Activated CD8-positive, alpha-beta T cell treated with anti-CD3 and anti-CD28 coated beads, Interleukin-2, amount 10 ng/mL, durations not matched to agents 7 days and 5 days (primary cell): Measurements from ENCODE around the gene CFAP298. TPM values are rescaled to one million over a fixed set of nuclear protein-coding genes. Genes with fewer than 3 reads are reported as not detected.

Experiments
- ATAC-seq: fragments of 150-1000 bp; cut with Tn5 transposase; one replicate; pipeline ENCODE4 v1.10.0; 2021; ENCODE audit warnings: moderate library complexity
- CTCF ChIA-PET: fragments of 350-600 bp; sonication (Branson Sonifier 250); formaldehyde crosslinking; loops from one replicate; lab custom pipeline; 2021; ENCODE audit warnings: antibody characterized with exemption; lab: Charles Lee
- POLR2A ChIA-PET: fragments of 350-600 bp; sonication (Branson Sonifier 250); formaldehyde crosslinking; loops from one replicate; lab custom pipeline; 2021; ENCODE audit warnings: antibody characterized with exemption; lab: Charles Lee
- DNase-seq: peaks from one replicate; pipeline ENCODE4 v3.0.0-alpha.2; 2020
- H3K27ac Mint-ChIP-seq: one replicate; pipeline ENCODE4 v1.8.0; 2021; ENCODE audit warnings: mild to moderate bottlenecking, mixed read lengths
- H3K27me3 Mint-ChIP-seq: one replicate; pipeline ENCODE4 v1.8.0; 2021; ENCODE audit warnings: low read depth, mixed read lengths
- H3K36me3 Mint-ChIP-seq: one replicate; pipeline ENCODE4 v1.8.0; 2021; ENCODE audit warnings: low read depth, mixed read lengths
- H3K4me1 Mint-ChIP-seq: one replicate; pipeline ENCODE4 v1.8.0; 2021; ENCODE audit warnings: low read depth, mixed read lengths
- H3K4me3 Mint-ChIP-seq: one replicate; pipeline ENCODE4 v1.8.0; 2021; ENCODE audit warnings: mild to moderate bottlenecking, mixed read lengths
- H3K9me3 Mint-ChIP-seq: one replicate; pipeline ENCODE4 v1.8.0; 2022; ENCODE audit warnings: mixed read lengths; ENCODE audit not compliant: insufficient read depth
- total RNA-seq, 2 experiments: library from RNA; stranded (reverse); gene quantifications; one replicate each; pipeline ENCODE4 v1.2.3, GENCODE V29; 2021

Gene CFAP298
- total RNA-seq, 2 experiments from 2014 or later: 36.7 to 38.2 TPM

DNA sequence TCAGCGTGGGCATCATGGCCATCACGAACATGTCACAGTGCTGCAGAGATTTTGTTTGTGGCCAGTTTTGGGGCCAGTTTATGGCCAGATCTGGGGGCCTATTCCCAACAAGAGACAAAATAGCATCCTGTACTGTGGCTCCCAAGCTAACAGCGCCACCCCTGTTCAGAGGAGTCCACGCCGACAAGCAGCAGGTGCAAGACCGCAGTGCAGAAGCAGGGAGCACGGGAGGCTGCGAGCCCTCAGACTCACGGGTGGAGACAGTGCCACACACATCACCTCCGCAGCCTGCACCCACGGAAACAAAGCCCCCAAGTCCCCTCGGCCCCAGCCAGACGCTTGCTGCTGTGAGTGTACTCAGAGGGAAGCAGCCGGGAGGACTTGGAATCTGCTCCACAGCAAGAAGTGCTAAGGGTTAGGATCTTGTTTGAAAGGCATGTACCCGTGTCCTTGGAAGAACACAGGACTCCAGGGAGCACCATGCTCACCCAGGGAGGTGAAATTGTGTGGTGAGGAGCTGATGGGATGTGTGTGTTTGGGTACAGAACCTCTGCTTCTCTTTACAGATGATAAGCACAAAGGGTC lies 34.0 kb downstream of the CFAP298 start:
- Mint-ChIP-seq H3K36me3 (no peaks in the 10 kb centered on the region), H3K4me1 (peaks cover 3% of the 10 kb centered on the region), H3K27ac (no peak overlapping the region), H3K27me3 (no peaks in the 10 kb centered on the region), H3K9me3 (no peaks in the 10 kb centered on the region), H3K4me3 (no peak overlapping the region)
- CTCF ChIA-PET: interaction anchor here (1.6 to 2.3 kb wide), 4 partner anchors 9 to 175 kb away, joined by 3 to 11 read pairs (median 6); no protein-coding TSS in a partner anchor
- POLR2A ChIA-PET: no interaction called here
- peak; percentile 45 for DNase-seq
- ATAC-seq: peak; percentile 63

GRCh38 chr21:32576011-32576410 lies 36.2 kb downstream of the CFAP298 start:
- POLR2A ChIA-PET: no interaction called here
- Mint-ChIP-seq H3K4me3 (no peak overlapping the region), H3K36me3 (no peaks in the 10 kb centered on the region), H3K27me3 (no peaks in the 10 kb centered on the region), H3K27ac (no peak overlapping the region), H3K9me3 (no peaks in the 10 kb centered on the region), H3K4me1 (peaks cover 4% of the 10 kb centered on the region)
- DNase-seq (no peak), ATAC-seq (no peak)
- CTCF ChIA-PET: no interaction called here

- ChIA-PET POLR2A (no interaction called here), CTCF (no interaction called here)
- no peaks in the 10 kb centered on the region for H3K27me3 Mint-ChIP-seq
- H3K27ac Mint-ChIP-seq: no peak overlapping the region
- no peak for DNase-seq
- no peaks in the 10 kb centered on the region for H3K9me3 Mint-ChIP-seq
- H3K4me3 Mint-ChIP-seq: no peak overlapping the region
- H3K36me3 Mint-ChIP-seq: no peaks in the 10 kb centered on the region
- no peak for ATAC-seq
- H3K4me1 Mint-ChIP-seq: peaks cover 12% of the 10 kb centered on the region
Measured at GRCh38 chr21:32574946-32575925, 36.9 kb downstream of the CFAP298 start.

- Mint-ChIP-seq H3K27ac (no peak overlapping the region), H3K36me3 (no peaks in the 10 kb centered on the region), H3K27me3 (no peaks in the 10 kb centered on the region), H3K4me1 (peaks cover 22% of the 10 kb centered on the region), H3K4me3 (no peak overlapping the region), H3K9me3 (no peaks in the 10 kb centered on the region)
- CTCF ChIA-PET: no interaction called here
- ATAC-seq: no peak
- POLR2A ChIA-PET: no interaction called here
- no peak for DNase-seq
Measured at GRCh38 chr21:32572574-32573420, 39.4 kb downstream of the CFAP298 start.

GRCh38 chr21:32570456-32570855 lies 41.7 kb downstream of the CFAP298 start:
- H3K4me3 Mint-ChIP-seq: peak overlapping the region; percentile 79
- POLR2A ChIA-PET: no interaction called here
- DNase-seq: no peak

DNA sequence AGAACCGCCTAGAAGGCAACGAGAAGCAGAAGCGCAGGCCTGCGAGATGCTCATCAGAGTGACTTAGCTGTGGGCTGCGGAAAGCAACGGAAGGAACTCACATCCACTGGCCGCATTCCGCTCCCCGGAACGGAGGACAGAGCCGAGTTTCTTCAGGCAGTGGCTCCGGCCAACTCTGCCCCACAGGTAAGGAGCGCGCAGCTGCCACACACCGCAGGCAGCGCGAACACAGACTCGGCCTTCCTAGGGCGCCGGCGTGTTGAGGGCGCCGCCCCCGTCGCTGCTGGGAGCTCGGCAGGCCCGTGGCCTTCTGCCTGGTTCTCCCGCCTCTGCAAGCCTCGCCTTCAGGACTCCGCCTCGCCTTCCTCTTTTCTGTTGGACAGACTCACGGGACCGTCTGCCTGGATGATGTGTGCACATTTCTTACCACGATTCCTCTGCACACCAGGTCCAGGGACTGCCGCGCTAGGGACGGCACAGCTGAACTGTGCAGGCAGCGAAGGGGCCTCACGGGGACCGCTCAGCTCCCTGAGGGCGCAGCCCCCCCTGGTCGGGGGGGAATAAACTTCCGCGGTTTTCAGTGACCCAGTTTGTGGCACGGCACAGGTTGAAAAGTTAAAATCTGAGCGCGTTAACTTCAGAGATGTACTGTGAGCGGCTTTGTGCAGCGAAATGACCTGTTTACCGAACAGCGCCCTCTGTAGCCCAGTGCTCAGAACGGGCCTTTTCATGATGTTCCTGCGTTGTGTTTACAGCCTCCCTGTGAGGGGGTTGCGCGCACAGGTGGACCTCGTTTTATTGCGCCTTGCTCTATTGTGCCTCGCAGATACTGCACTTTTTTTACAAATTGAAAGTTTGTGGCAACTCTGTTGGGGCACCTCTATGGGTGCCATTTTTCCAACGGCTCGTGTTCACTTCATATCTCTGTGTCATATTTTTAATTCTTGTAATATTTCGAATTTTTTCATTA lies 42.6 kb downstream of the CFAP298 start:
- H3K4me1 Mint-ChIP-seq: peaks cover 22% of the 10 kb centered on the region
- ATAC-seq (peak; percentile 97), DNase-seq (peak; percentile 90)
- H3K36me3 Mint-ChIP-seq: peaks cover 9% of the 10 kb centered on the region
- H3K27ac Mint-ChIP-seq: peak overlapping the region; percentile 83
- ChIA-PET CTCF (interaction anchor here (0.7 to 4.7 kb wide), 27 partner anchors 8 to 211 kb away, joined by 3 to 48 read pairs (median 4); partner anchors contain the start of gene EVA1C), POLR2A (interaction anchor here (0.8 to 1.0 kb wide), 2 partner anchors 155 to 158 kb away, joined by 3 read pairs; no protein-coding TSS in a partner anchor)
- H3K9me3 Mint-ChIP-seq: peaks cover 10% of the 10 kb centered on the region
- H3K27me3 Mint-ChIP-seq: no peaks in the 10 kb centered on the region
- H3K4me3 Mint-ChIP-seq: peak overlapping the region; percentile 79

More at GRCh38 chr21:32570456-32570855, 41.7 kb downstream of the CFAP298 start:
- H3K36me3 Mint-ChIP-seq: peaks cover 2% of the 10 kb centered on the region
- no peaks in the 10 kb centered on the region for H3K27me3 Mint-ChIP-seq
- peak overlapping the region; percentile 20 for H3K27ac Mint-ChIP-seq
- CTCF ChIA-PET: interaction anchor here (0.7 to 4.6 kb wide), 8 partner anchors 10 to 211 kb away, joined by 3 to 48 read pairs (median 6); no protein-coding TSS in a partner anchor
- H3K9me3 Mint-ChIP-seq: peaks cover 1% of the 10 kb centered on the region
- H3K4me1 Mint-ChIP-seq: peaks cover 22% of the 10 kb centered on the region
- ATAC-seq: no peak

DNA sequence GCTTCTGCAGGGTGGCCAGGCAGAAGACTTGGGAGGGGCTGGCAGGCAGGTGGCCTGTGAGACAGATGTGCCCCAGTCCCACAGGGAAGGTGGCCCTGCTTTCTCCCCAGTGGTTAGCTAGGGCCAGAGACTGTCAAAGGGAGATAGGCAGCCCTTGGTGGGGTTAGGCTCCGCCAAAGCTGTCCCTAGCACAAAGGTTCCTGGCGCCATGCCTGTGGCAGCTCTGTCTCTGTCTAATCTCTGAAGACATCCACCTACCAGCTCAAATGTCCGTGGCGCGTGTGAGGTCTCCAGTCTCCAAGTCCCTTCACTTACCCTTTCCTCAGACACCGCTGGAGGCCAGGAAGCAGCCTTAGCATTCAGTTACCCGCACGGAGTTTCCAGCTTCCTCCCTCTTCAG lies 44.6 kb downstream of the CFAP298 start:
- POLR2A ChIA-PET: interaction anchor here (0.6 kb wide), 1 partner anchor 268 kb away, joined by 3 read pairs; no protein-coding TSS in a partner anchor
- Mint-ChIP-seq H3K27ac (no peak overlapping the region), H3K27me3 (no peaks in the 10 kb centered on the region), H3K9me3 (peaks cover 11% of the 10 kb centered on the region), H3K36me3 (peaks cover 11% of the 10 kb centered on the region), H3K4me1 (peaks cover 26% of the 10 kb centered on the region), H3K4me3 (no peak overlapping the region)
- DNase-seq: no peak
- CTCF ChIA-PET: interaction anchor here (4.6 to 4.7 kb wide), 2 partner anchors 33 to 166 kb away, joined by 40 to 48 read pairs; no protein-coding TSS in a partner anchor
- ATAC-seq: no peak

DNA sequence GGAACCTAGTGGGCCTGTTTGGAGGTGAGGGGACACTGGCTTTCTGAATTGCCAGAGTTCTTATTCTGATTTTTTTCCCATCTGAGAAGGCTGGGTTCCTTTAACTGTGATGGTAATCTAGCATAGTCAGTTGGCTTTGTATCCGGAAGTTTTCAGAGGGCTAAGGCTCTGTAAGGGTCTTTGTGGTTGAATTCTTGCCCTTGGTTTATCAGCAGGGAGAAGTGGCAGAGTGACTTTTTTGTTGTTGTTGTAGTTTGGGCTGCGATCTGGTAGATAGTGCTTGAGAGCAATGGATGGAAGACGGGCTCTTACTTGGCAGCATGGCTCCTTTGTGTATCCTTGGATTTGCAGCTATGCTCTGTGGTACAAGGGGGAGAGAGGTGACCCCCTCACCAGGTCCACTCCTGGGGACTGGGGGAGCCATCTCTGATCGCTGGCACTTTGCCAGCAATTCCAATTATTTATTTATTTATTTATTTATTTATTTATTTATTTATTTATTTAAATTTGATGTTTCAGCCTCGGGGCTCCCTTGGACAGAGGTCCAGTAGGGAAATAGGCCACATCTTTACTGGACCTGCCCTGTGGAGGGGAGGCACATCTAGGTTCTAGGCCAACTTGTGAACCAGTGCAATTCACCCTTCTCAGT lies 45.3 kb downstream of the CFAP298 start:
- DNase-seq (no peak), ATAC-seq (no peak)
- H3K9me3 Mint-ChIP-seq: peaks cover 11% of the 10 kb centered on the region
- no peak overlapping the region for H3K27ac Mint-ChIP-seq
- peaks cover 11% of the 10 kb centered on the region for H3K36me3 Mint-ChIP-seq
- CTCF ChIA-PET: interaction anchor here (4.6 to 4.7 kb wide), 2 partner anchors 33 to 166 kb away, joined by 40 to 48 read pairs; no protein-coding TSS in a partner anchor
- H3K4me1 Mint-ChIP-seq: peaks cover 27% of the 10 kb centered on the region
- no peaks in the 10 kb centered on the region for H3K27me3 Mint-ChIP-seq
- H3K4me3 Mint-ChIP-seq: no peak overlapping the region
- POLR2A ChIA-PET: no interaction called here

DNA sequence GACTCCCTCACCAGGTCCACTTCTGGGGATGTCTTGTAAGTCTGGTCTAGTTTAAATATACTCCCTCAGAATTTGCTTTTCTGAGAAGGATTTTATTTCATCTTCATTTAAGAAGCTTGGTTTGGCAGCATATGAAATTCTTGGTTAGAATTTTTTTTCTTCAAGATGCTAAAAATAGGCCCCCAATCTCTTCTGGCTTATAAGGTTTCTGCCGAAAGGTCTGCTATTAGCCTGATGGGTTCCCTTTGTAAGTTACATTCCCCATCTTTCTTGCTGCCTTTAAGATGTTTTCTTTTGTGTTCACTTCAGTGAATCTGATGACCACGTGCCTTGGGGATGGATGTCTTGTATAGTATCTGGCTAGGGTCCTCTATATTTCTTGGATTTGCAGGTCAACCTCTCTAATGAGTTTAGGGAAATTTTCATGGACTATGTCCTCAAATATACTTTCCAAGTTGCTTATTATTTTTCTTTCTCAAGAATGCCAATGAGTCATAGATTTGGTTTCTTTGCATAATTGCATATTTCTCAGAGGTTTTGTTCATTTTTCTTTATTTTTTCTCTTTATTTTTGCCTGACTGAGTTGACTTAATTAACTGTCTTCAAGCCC lies 46.2 kb downstream of the CFAP298 start:
- DNase-seq (no peak), ATAC-seq (no peak)
- Mint-ChIP-seq H3K27me3 (no peaks in the 10 kb centered on the region), H3K36me3 (peaks cover 11% of the 10 kb centered on the region), H3K4me1 (peaks cover 25% of the 10 kb centered on the region), H3K9me3 (peaks cover 11% of the 10 kb centered on the region), H3K27ac (no peak overlapping the region), H3K4me3 (no peak overlapping the region)
- CTCF ChIA-PET: interaction anchor here (4.7 kb wide), 1 partner anchor 34 kb away, joined by 40 read pairs; no protein-coding TSS in a partner anchor
- POLR2A ChIA-PET: no interaction called here
